ENCODE measurements around the gene SUMO3. TPM values are rescaled to one million over a fixed set of nuclear protein-coding genes. Genes with fewer than 3 reads are reported as not detected.

SUMO3 gene
- total RNA-seq (74.2 and 96.3 TPM in 2 replicates), polyA plus RNA-seq (190 and 230 TPM in 2 replicates), polyA minus RNA-seq (ENCODE audit: low replicate concordance) (39.3 and 58.6 TPM in 2 replicates)
- polyA plus RNA-seq (2012): 125 and 162 TPM in 2 replicates

GRCh38 chr21:44817914-44818639 lies at the start of gene SUMO3:
SUMO3 (minus strand) TSS chr21:44818062; CDS start chr21:44817968, 94 bp downstream.
- peak within 1 kb of the TSS; percentile 59 for H3K4me2 ChIP-seq (ENCODE audit: extremely low read depth, insufficient read depth, low read length)
- peaks cover 3% of the 10 kb centered on the region for H3K4me1 ChIP-seq (ENCODE audit: control insufficient read depth, extremely low read depth, insufficient read depth, low read length)
- H4K20me1 ChIP-seq (ENCODE audit: control insufficient read depth, extremely low read depth, insufficient read depth, low read length): no peaks in the 10 kb centered on the region
- DNase-seq (ENCODE audit: low read depth in 2 of 2): peak; percentile 72 to 79
- peak within 1 kb of the TSS; percentile 81 for H3K9ac ChIP-seq (ENCODE audit: insufficient read depth, low read length)
- peak within 1 kb of the TSS; percentile 61 to 80 (median 74) for H3K4me3 ChIP-seq (replicated peaks in 1 of 4; ENCODE audit: control extremely low read depth in 1 of 4, insufficient read depth in 1 of 4, low read depth in 3 of 4, low read length in 4 of 4)
- H3K27me3 ChIP-seq (ENCODE audit: control insufficient read depth, insufficient read depth, low read length): no peaks in the 10 kb centered on the region
- H3K27ac ChIP-seq (ENCODE audit: insufficient read depth, low read length): peak within 1 kb of the TSS; percentile 82
- peaks cover 4% of the 10 kb centered on the region for H3K36me3 ChIP-seq (ENCODE audit: control insufficient read depth, insufficient read depth, low read length)
- no peaks in the 10 kb centered on the region for H3K9me3 ChIP-seq (ENCODE audit: control insufficient read depth, insufficient read depth, low read depth, low read length)
- peaks cover 40% of the 10 kb centered on the region for H3K79me2 ChIP-seq (ENCODE audit: control insufficient read depth, insufficient read depth, low read length)
- TF ChIP-seq CTCF (conservative IDR thresholded peaks at IDR 0.05 in 1 of 2, IDR thresholded peaks at IDR 0.05 in 1 of 2; ENCODE audit: low read depth in 1 of 2, low read length in 2 of 2) (no peak), EZH2 (IDR thresholded peaks at IDR 0.05; ENCODE audit: low read length, missing control alignments) (no peak)
- no peak within 1 kb of the TSS for H2AFZ ChIP-seq (ENCODE audit: low read length)

GRCh38 chr21:44867464-44867863 lies 49.6 kb upstream of the SUMO3 start:
- Histone ChIP-seq H3K9ac (ENCODE audit: insufficient read depth, low read length) (no peak overlapping the region), H3K4me2 (ENCODE audit: extremely low read depth, insufficient read depth, low read length) (no peak overlapping the region), H3K4me3 (replicated peaks in 1 of 4; ENCODE audit: control extremely low read depth in 1 of 4, insufficient read depth in 1 of 4, low read depth in 3 of 4, low read length in 4 of 4) (no peak overlapping the region), H2AFZ (ENCODE audit: low read length) (no peak overlapping the region), H3K36me3 (ENCODE audit: control insufficient read depth, insufficient read depth, low read length) (peaks cover 6% of the 10 kb centered on the region), H3K27ac (ENCODE audit: insufficient read depth, low read length) (no peak overlapping the region), H3K27me3 (ENCODE audit: control insufficient read depth, insufficient read depth, low read length) (no peaks in the 10 kb centered on the region), H3K9me3 (ENCODE audit: control insufficient read depth, insufficient read depth, low read depth, low read length) (no peaks in the 10 kb centered on the region), H3K4me1 (ENCODE audit: control insufficient read depth, extremely low read depth, insufficient read depth, low read length) (peaks cover 42% of the 10 kb centered on the region), H4K20me1 (ENCODE audit: control insufficient read depth, extremely low read depth, insufficient read depth, low read length) (no peaks in the 10 kb centered on the region), H3K79me2 (ENCODE audit: control insufficient read depth, insufficient read depth, low read length) (peaks cover 88% of the 10 kb centered on the region)
- DNase-seq (ENCODE audit: low read depth in 2 of 2): no peak
- TF ChIP-seq EZH2 (IDR thresholded peaks at IDR 0.05; ENCODE audit: low read length, missing control alignments) (no peak), CTCF (conservative IDR thresholded peaks at IDR 0.05 in 1 of 2, IDR thresholded peaks at IDR 0.05 in 1 of 2; ENCODE audit: low read depth in 1 of 2, low read length in 2 of 2) (no peak)

- H3K9ac ChIP-seq (ENCODE audit: insufficient read depth, low read length): no peak overlapping the region
- DNase-seq (ENCODE audit: low read depth in 2 of 2): peak; percentile 40 to 93
- H3K36me3 ChIP-seq (ENCODE audit: control insufficient read depth, insufficient read depth, low read length): peaks cover 6% of the 10 kb centered on the region
- H2AFZ ChIP-seq (ENCODE audit: low read length): no peak overlapping the region
- H3K9me3 ChIP-seq (ENCODE audit: control insufficient read depth, insufficient read depth, low read depth, low read length): no peaks in the 10 kb centered on the region
- H4K20me1 ChIP-seq (ENCODE audit: control insufficient read depth, extremely low read depth, insufficient read depth, low read length): no peaks in the 10 kb centered on the region
- H3K4me2 ChIP-seq (ENCODE audit: extremely low read depth, insufficient read depth, low read length): no peak overlapping the region
- H3K4me3 ChIP-seq (replicated peaks in 1 of 4; ENCODE audit: control extremely low read depth in 1 of 4, insufficient read depth in 1 of 4, low read depth in 3 of 4, low read length in 4 of 4): no peak overlapping the region
- H3K79me2 ChIP-seq (ENCODE audit: control insufficient read depth, insufficient read depth, low read length): peaks cover 88% of the 10 kb centered on the region
- H3K4me1 ChIP-seq (ENCODE audit: control insufficient read depth, extremely low read depth, insufficient read depth, low read length): peaks cover 42% of the 10 kb centered on the region
- H3K27me3 ChIP-seq (ENCODE audit: control insufficient read depth, insufficient read depth, low read length): no peaks in the 10 kb centered on the region
- no peak for TF ChIP-seq CTCF (conservative IDR thresholded peaks at IDR 0.05 in 1 of 2, IDR thresholded peaks at IDR 0.05 in 1 of 2; ENCODE audit: low read depth in 1 of 2, low read length in 2 of 2)
- TF ChIP-seq EZH2 (IDR thresholded peaks at IDR 0.05; ENCODE audit: low read length, missing control alignments): no peak
- H3K27ac ChIP-seq (ENCODE audit: insufficient read depth, low read length): no peak overlapping the region
Measured at GRCh38 chr21:44866780-44867179, 48.9 kb upstream of the SUMO3 start.

All from fibroblast of lung (primary cell).